ENCODE data around the gene SLC22A4.

SLC22A4 gene

DNA sequence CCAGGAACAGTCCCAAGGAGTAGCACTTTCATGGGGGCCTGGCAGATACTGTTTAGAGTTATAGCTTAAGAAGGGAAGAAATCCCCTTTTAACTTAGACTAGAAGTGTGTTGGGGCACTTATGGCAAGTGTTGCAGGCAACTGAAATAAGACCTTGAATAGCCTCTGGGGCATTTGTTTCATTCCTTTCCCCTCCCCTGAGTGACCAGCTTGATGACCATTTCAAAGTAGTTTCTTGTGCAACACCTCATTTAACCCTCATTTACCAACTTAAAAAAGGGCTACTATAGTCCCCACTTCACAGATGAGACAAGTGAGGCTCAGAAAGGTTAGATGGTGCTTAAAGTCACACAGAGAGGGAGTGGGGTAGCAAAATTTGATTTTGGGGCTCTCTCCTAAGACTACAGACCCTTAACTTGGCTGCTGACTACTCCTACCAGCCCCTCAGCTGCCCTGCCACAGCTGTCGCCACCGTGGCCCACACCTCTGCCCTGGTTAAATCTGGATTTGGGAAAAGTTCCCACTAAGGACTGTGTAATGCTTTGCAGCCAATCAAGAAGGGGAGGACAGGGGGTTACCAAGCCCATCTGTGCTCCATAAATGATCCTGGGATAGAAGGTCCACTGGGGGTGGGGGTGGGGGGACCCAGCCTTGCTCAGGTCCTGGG is 31.2 kb upstream of the SLC22A4 start:
- DNase-seq, result no peak

DNA sequence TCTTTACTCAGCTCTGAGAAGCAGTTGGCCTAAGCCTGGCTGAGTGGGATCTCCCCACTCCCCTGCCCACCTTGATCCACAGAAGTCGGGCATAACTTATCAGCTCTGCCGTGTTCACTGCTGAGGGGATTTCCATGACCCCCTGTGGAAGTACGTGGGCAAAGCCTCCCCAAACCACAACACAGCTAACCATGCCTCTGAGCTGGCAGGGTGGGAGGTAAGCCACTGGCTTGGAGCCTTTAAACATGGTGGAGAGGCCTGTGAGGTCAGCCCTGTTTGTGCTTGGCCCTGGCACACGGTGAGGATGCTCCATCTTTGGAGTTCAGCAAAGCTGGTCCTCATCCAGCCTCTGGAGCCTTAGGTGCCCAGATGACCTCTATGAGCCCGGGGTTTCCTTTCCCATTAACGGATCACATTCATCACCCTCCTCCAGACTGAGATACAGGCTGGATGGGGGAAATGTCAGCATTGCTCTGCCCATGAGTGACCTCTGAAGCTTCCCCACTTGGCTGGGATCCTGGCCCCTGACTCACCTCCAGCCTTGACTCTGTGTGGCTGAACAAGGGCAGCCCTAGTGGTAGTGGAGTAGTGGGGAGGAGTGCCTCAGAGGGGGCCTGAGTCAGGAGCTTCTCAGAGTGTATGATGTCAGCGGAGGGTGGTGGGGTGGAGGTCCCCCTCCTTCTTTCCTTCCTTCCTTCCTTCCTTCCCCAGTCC is 30.5 kb upstream of the SLC22A4 start:
- DNase-seq, result no peak

DNA sequence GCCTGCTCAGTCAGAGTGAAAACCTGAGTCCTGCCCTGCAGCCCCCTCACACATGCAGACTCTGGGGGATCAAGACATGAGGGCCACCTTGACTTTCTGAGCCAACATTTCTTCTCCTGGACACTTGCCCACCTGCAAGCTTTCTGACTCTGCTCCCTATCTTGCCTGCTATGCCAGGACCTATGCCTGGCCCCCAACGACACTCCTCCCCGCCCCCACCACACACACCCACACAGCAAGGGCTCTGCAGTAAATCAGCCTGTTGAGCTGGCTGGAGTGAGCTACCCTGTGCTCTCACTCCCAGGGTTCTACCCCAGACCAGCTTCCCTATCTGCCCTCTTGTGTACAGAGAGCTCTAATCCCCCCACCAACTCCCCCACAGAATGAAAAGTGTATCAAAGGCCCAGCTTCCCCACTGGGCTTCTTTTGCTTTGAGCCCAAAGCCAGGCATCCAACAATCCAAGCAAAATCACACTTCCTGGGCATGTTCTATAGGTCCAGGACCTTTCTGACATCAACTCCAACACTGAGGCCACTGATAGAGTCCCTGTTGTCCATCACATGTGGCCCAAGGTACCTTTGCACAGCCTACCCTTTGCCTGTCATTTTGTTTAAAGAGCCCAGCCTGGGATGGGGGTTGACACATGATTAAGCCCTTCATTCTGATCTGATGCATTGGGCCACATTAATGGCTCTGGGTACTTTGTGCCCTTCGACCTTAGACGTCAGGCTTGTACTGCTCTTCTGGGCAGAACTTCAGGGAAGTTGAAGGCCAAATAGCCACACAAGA is 29.5 kb upstream of the SLC22A4 start:
- no peak for DNase-seq

DNA sequence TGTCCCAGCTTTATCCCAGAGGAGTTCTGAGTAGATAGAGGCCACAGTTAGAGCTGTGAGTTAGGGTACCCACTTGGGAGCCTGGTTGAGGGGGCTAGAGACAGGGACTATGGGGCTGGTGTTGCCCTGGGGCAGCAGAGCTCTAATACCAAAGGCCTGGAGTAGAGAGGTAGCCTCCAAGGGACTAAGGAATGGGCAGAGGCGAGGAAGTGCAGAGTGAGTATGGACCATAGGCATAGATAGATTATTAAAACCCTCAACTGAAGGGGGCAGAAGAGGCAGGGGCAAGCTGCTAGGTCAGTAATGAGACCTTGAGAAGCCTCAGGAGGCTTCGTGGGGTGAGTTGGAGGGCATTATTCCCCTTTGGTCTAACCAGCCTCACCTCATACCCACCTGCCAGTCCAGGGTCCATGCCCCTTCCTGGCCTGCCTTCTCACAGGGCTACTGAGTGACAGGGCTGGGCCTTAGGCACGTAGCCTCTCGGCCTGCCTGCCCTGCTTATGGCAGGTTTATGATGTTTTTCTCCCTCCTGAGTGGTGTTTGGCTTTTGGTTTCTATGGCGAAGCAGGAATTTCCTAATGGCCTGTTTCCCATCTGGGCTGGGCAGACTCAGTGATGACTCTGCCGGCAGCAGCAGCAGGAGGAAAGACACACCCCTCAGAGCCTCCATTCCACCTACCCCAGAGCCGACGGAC is 28.7 kb upstream of the SLC22A4 start:
- no peak for DNase-seq

DNA sequence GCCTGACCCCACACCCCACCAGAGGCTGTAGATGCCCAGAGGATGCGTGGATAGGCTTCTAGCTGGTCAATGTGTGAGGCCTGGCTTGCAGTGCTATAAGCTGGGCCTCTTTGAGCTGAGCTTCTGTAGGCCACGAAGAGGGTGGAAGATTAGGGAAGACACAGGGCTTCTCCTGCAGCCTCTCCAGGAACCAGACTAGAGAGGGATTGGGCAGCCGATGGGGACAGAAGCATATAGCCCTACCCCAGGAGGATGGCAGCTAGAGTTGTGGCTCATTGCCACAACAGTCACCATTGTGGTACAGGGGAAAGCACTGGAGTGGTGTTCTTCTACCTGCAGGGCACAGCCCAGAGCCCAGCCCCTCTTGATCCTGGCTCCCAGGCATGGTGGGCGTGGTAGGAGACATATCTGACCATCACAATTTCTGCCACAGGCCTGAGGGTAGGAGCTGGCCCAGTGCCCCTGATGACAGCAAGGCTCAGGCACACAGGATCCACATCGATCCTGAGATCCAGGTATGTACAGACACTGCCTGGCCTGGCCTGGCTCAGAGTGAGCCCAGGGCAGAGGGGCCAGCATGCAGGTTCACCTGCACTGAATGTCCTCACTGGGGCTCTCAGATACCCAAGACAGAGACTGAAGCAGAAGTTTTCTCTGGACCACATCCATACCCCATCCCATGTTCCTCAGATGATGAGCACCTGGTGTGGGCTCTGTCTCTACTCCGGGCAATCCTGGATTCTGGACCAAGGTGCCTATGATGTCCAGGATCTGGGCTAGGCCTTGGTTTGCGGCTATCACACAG is 28.0 kb upstream of the SLC22A4 start:
- no peak for DNase-seq

DNA sequence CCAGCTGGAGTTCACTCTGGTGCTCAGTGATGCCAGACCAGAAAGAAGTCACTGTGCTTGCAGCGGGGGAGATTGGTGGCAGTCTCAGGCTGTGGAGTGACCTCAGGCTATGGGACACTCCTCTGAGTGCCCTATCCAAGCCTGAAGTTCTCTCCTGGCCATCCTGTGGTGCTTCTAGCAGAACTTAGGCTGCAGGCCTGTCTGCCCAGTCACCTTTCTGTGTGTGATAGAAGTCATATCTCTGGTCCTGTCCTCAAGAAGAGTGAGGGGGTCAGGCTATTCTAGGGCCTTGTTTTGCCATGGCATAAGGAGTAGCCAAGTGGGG is 27.4 kb upstream of the SLC22A4 start:
- no peak for DNase-seq

DNA sequence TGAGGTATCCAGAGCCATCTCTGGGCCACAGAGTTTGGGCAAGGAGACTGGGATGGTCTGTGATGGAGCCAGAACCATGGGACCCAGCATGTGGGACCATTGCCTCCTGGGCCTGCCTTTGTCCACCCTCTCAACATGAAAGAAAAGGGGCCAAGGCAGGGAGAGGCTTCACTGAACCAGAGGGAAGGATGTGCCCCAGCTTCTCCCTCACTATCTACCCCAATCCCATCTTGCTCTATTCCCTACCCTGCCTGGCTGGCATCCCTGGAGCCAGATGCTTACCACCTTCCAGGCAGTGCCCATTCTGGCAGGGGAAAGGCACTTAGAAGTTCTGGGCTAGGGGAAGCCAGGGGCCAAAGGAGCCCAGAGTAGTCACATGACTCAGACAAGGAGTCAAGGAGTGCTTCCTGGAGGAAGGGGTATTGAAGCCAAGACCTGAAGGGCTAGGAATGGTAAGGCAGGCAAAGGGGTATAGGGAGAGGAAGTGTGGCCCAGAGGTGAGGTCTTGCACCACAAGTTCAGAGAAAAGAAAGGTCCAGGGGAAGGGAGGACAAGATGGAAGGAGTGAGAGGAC is 26.9 kb upstream of the SLC22A4 start:
- DNase-seq, result no peak

DNA sequence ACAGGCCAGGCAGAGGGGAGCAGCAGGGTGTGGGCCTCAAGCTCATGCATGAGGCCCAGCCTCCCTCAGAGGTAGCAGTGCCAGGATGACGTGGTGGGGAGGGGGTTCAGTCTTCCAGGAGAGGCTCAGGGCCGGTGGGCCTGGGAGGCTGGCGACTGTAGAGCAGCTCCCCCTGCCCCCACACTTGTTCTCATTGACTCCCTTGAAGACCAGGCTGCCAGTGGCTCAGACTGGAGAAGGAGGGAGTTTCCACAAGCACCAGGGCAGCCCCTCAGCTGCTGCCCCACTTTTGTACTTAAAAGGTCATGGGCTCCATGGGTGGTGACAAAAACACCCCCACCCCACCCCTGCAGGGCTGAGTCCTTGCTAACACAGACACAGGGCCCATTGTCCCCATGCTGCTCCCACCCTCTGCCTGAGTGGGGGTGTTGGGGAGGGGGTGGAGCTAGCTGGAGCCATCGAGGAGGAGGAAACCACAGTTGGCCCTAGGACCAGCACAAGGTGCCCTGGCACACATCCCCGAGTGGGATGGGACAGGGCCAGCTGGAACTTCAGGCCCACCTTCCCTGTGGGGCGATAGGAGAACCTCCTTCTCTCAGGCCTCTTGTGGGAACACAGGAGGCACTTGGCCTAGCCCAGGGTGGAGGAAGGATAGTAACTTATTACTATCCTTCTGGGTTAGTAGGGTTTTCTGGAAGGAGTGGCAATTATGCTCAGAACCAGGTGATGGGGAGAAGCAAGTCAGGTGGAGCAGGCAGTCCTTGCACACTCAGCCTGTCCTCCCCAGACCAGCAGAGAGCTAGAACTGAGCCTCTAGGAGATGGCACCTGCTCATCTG is 26.0 kb upstream of the SLC22A4 start:
- no peak for DNase-seq

DNA sequence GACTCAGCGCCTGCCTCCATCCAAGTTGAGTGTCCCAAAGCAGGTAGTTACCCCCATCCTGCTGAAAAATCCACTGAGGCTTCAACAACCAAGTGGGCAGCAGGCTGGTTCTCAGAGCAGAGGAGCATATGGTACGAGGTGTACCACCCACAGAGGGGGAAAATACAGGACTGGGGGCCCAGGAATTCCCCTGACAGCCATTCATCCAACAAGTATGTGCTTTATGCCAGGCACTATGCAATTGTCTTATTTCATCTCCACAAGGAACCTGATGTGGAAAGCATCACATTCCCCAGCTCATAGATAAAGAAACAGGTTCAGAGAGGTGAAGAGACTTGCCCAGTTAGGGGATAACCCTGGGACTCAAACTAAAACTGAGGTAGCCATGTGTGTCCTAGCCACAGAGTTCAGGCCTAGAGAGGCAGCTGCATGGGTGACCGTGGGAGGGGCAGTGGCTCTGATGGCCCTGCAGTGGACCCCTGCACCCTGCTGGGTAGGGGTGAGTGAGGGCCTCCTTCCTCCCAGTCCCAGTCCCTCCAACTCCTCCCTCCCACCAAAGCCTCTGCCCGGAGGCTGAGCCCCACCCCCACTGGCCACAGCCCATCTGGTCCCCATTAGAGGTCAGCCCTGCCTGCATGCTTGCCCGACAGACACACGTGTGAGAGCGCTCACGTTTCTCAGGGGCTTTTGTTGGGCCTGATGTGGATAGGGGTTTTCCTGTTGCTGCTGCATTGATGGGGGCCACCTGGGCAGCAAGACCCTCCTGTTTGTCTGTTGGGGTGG is 25.2 kb upstream of the SLC22A4 start:
- no peak for DNase-seq

DNA sequence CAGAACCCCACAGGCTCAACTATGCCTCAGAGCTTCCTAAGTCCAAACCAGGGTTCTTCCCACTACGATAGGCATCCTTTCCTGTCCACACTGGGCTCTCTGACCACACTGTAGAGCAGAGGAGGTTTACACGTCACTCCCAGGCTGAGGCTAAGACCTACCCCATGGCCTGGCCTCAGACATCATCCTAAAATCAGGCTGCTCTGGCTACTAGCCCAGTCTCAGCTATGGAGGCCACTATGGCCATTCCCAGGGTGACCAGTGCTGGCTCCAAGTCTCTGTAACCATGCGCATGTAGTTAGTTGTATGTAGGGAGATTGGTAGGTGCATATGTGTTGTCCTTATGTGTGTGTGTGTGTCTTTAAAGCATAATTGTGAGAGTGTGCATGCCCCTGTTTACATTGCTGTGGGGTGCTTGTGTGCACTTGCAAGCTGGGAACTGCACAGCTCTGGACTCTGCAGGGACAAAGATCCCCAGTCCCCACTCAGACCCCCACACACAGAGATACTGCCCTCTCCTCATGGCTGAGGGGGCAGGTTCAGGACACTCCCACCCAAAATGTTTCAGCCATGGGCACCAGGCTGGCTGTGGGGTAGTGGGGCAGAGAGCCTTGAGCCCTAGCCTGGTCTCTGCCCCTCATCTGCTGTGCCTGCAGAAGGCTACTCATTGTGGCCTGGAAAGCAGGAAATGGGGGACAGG is 24.4 kb upstream of the SLC22A4 start:
- DNase-seq, result no peak

DNA sequence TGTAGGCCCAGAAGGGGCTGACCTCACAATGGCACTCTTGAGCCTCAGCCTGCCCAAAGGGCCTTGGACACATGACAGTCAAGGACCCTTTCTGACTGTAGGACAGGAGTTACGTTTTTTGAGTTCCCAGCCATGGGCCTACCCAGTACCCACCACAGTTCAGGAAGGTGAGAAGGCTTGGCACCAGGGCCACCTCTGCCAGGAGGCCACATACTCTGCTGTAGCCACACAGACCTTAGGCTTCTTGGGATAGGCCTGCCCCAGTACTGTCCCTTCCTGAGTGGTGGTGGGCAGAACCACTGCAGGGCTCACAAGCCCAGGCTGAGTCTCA is 23.9 kb upstream of the SLC22A4 start:
- no peak for DNase-seq

DNA sequence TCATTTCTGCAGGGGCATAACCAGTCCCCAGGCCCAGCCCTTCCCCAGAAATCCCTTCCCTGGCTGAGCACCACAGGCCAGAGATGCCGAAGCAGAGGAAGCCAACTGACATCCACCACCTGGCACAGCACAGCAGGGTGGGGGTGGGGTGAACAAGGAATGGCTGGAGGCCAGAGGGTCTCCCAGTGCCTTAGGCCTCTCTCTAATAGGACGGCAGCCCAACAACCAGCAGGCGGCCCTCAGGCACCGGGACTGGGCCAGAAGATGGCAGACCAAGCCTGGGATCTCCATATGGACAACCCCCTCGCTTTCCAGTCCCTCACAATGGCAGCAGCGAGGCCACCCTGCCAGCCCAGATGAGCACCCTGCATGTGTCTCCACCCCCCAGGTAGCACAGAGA is 23.5 kb upstream of the SLC22A4 start:
- DNase-seq, result no peak

DNA sequence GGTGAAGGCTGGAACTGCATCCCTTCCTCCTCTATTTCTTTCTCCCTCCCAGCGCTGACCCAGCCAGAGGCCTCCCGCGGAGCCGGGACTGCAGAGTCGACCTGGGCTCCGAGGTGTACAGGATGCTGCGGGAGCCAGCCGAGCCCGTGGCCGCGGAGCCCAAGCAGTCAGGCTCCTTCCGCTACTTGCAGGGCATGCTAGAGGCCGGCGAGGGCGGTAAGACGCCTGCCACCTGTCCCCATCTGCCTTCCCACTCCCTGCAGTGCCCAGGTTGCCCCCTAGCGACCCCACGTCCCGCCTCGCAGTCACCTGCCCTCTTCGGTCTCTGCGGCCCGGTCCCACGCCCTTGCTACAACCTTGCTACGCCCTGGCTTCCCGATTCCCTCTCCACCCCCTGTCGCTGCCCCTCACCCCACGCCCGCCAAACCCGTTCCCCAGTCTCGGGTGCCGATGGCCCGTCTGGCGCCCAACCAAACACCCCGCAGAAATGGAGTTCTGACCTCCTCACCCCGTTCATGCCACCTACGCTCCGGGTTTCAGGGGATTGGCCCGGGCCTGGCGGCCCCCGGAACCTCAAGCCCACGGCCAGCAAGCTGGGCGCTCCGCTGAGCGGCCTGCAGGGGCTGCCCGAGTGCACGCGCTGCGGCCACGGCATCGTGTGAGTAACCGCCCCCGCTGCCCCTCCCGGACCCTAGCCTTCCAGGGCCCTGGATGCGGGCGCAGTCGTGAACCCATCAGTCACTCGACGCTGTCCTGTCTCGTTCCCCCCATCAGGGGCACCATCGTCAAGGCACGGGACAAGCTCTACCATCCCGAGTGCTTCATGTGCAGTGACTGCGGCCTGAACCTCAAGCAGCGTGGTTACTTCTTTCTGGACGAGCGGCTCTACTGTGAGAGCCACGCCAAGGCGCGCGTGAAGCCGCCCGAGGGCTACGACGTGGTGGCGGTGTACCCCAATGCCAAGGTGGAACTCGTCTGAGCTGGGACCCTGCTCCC is 22.6 kb upstream of the SLC22A4 start:
- no peak for DNase-seq

DNA sequence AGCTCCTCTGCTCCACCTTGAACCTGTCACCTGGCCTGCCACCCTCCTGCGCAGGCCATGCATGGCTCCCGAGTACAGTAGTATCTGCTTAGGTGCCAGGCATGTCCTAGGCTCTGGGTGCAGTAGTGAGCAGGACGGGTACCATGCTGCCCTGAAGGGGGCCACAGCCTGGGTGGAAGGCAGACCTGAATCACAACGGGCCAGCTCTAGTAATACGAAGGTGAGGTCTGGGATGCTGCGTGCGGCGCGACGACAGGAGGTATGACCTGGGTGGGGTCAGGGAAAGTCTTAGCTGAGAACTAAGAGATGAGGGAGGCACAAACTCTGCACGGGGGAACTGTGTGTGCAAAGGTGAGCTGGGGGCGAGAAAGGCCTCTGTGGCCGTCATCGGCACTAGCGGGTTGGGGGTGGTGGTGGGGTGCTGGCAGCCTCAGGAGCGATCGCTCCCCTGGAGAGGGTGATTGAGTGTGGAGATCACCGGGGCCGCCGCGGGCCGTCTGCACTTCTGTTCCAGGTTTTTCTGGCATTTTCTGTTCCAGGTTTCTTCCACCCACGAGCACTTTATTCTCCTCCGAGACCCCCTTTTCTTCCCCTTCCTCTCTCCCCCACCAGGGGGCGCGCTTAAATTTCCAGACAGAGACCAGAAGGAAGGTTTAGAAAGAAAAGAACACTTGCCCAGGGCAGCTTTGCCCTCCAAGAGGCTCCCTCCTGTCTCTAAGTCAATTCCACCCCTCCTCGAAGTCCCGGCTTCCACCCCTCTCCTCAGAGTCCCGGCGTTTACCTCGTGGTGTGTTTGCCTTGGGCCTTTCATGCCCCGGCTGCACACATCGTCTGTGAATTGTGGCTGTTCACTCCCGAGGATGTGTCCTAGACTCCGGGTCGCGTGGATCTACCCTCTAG is 21.6 kb upstream of the SLC22A4 start:
- peak; percentile 62 for DNase-seq

DNA sequence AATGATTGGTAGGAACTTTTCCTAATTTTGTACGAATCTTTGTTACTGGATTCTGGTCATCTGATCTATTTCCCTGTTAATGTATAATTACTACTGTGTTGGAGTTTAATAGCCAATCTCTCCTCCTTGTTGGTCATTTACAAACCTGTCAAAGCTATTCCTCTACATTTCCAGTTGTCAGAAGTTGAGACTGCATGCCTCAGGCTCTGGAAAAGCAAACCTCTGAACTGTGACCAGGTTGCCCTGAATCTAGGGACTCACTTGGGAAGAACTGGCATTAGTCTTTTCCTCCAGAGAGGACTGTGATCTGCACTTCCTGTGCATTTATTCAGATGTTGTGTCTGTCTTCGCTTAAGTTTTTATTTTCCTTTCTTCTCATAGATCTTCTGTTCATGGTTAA is 20.6 kb upstream of the SLC22A4 start:
- DNase-seq, result no peak

DNA sequence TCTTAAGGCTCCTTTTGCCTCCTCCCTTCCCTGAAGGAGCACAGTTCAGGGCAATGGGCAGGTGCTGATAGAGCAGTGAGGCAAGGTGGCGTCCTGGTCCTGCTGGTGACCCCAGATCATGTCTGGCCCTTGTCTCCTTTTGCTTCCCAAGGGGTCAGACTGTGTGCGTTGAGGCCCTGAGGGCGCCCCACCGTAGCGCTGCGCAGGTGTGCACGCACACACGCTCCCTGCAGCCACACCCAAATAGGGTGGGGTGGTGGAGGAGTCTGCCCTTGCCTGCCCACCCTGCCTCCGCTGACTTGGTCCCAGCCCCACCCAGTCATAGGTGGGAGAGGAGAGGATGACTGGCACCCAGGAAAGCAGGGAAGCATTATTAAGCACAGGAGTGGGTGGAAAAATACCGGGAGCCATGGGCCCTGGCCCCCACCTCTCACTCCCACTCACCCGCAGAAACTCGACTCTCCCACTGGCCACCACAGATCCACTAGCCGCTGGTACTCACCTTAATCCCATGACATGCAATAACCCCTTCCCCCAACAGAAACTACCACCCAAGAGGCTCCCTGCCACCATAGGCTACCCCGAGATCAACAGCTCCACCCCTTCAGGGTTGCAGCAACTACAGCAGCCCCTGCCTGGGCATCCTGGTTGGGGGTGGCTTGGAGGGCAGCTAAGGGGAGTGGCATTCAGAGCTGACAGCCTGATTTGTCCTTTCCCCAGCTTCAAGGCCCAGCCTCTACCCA is 20.0 kb upstream of the SLC22A4 start:
- DNase-seq, result no peak

Data from T-helper 9 cell (primary cell).